ENCODE data around the gene DTD2. TPM values are rescaled to one million over a fixed set of nuclear protein-coding genes. Genes with fewer than 3 reads are reported as not detected.
A peak's percentile ranks its signal among the peaks of the same experiment; 100 is the strongest.

The DTD2 gene
- total RNA-seq, 1 donor = 64.1 TPM

- H3K27me3 ChIP-seq (ENCODE audit: insufficient read depth, low read length) = no peaks in the 10 kb centered on the region
- peaks cover 41% of the 10 kb centered on the region for H3K79me2 ChIP-seq (ENCODE audit: insufficient read depth, low read length)
- TF ChIP-seq CTCF (IDR thresholded peaks at IDR 0.05; ENCODE audit: extremely low read depth, low read depth, low read length) = no peak
- peaks cover 12% of the 10 kb centered on the region for H3K4me1 ChIP-seq (ENCODE audit: insufficient read depth, low read length)
- no peaks in the 10 kb centered on the region for H3K9me3 ChIP-seq (ENCODE audit: low read depth, low read length)
- peaks cover 3% of the 10 kb centered on the region for H3K36me3 ChIP-seq (ENCODE audit: insufficient read depth, low read length)
- H4K20me1 ChIP-seq (ENCODE audit: insufficient read depth, low read length) = peaks cover 3% of the 10 kb centered on the region
- H3K4me3 ChIP-seq (ENCODE audit: insufficient read depth, low read length) = peak overlapping the region; percentile 100
- no peak for DNase-seq (ENCODE audit: insufficient read length, low spot score, missing footprints)
- peak overlapping the region; percentile 74 for H3K4me2 ChIP-seq (ENCODE audit: insufficient read depth, low read length)
- H3K27ac ChIP-seq (ENCODE audit: low read depth, low read length) = peak overlapping the region; percentile 71
- peak overlapping the region; percentile 80 for H2AFZ ChIP-seq (ENCODE audit: low read length)
These were observed 36.1 kb downstream of the DTD2 start for GRCh38 chr14:31421200-31421599.

GRCh38 chr14:31420319-31421111 is 36.8 kb downstream of the DTD2 start, which contains the start of gene HEATR5A:
TSS of gene HEATR5A (minus strand) at chr14:31420550. CDS start at chr14:31402975, 17,575 bp downstream.
- TF ChIP-seq CTCF (IDR thresholded peaks at IDR 0.05; ENCODE audit: extremely low read depth, low read depth, low read length) = peak; percentile 15
- peak within 1 kb of the TSS; percentile 100 for H3K4me3 ChIP-seq (ENCODE audit: insufficient read depth, low read length)
- no peaks in the 10 kb centered on the region for H3K27me3 ChIP-seq (ENCODE audit: insufficient read depth, low read length)
- H3K4me2 ChIP-seq (ENCODE audit: insufficient read depth, low read length) = peak within 1 kb of the TSS; percentile 96
- H3K79me2 ChIP-seq (ENCODE audit: insufficient read depth, low read length) = peaks cover 47% of the 10 kb centered on the region
- peaks cover 12% of the 10 kb centered on the region for H3K4me1 ChIP-seq (ENCODE audit: insufficient read depth, low read length)
- peak; percentile 98 for DNase-seq (ENCODE audit: insufficient read length, low spot score, missing footprints)
- peaks cover 3% of the 10 kb centered on the region for H4K20me1 ChIP-seq (ENCODE audit: insufficient read depth, low read length)
- no peaks in the 10 kb centered on the region for H3K9me3 ChIP-seq (ENCODE audit: low read depth, low read length)
- H2AFZ ChIP-seq (ENCODE audit: low read length) = peak within 1 kb of the TSS; percentile 92
- peaks cover 3% of the 10 kb centered on the region for H3K36me3 ChIP-seq (ENCODE audit: insufficient read depth, low read length)
- H3K27ac ChIP-seq (ENCODE audit: low read depth, low read length) = peak within 1 kb of the TSS; percentile 84

GRCh38 chr14:31419967-31420318 is 37.4 kb downstream of the DTD2 start:
- peaks cover 6% of the 10 kb centered on the region for H4K20me1 ChIP-seq (ENCODE audit: insufficient read depth, low read length)
- H2AFZ ChIP-seq (ENCODE audit: low read length) = peak overlapping the region; percentile 92
- peak; percentile 86 for DNase-seq (ENCODE audit: insufficient read length, low spot score, missing footprints)
- H3K27ac ChIP-seq (ENCODE audit: low read depth, low read length) = peak overlapping the region; percentile 84
- H3K79me2 ChIP-seq (ENCODE audit: insufficient read depth, low read length) = peaks cover 53% of the 10 kb centered on the region
- H3K27me3 ChIP-seq (ENCODE audit: insufficient read depth, low read length) = no peaks in the 10 kb centered on the region
- no peak for TF ChIP-seq CTCF (IDR thresholded peaks at IDR 0.05; ENCODE audit: extremely low read depth, low read depth, low read length)
- peak overlapping the region; percentile 100 for H3K4me3 ChIP-seq (ENCODE audit: insufficient read depth, low read length)
- no peaks in the 10 kb centered on the region for H3K9me3 ChIP-seq (ENCODE audit: low read depth, low read length)
- peaks cover 12% of the 10 kb centered on the region for H3K4me1 ChIP-seq (ENCODE audit: insufficient read depth, low read length)
- H3K36me3 ChIP-seq (ENCODE audit: insufficient read depth, low read length) = peaks cover 3% of the 10 kb centered on the region
- peak overlapping the region; percentile 96 for H3K4me2 ChIP-seq (ENCODE audit: insufficient read depth, low read length)

- Histone ChIP-seq H3K27me3 (ENCODE audit: insufficient read depth, low read length) (no peaks in the 10 kb centered on the region), H2AFZ (ENCODE audit: low read length) (peak overlapping the region; percentile 92), H3K4me2 (ENCODE audit: insufficient read depth, low read length) (peak overlapping the region; percentile 96), H3K9me3 (ENCODE audit: low read depth, low read length) (no peaks in the 10 kb centered on the region), H3K27ac (ENCODE audit: low read depth, low read length) (peak overlapping the region; percentile 84), H3K79me2 (ENCODE audit: insufficient read depth, low read length) (peaks cover 58% of the 10 kb centered on the region), H3K4me1 (ENCODE audit: insufficient read depth, low read length) (peaks cover 16% of the 10 kb centered on the region), H3K4me3 (ENCODE audit: insufficient read depth, low read length) (peak overlapping the region; percentile 100), H3K36me3 (ENCODE audit: insufficient read depth, low read length) (peaks cover 3% of the 10 kb centered on the region), H4K20me1 (ENCODE audit: insufficient read depth, low read length) (peaks cover 6% of the 10 kb centered on the region)
- peak; percentile 84 for DNase-seq (ENCODE audit: insufficient read length, low spot score, missing footprints)
- no peak for TF ChIP-seq CTCF (IDR thresholded peaks at IDR 0.05; ENCODE audit: extremely low read depth, low read depth, low read length)
These were observed 37.9 kb downstream of the DTD2 start for GRCh38 chr14:31419179-31419966.
